ENCODE data around the gene RAPGEF4. TPM values are rescaled to one million over a fixed set of nuclear protein-coding genes. Genes with fewer than 3 reads are reported as not detected.
A peak's percentile ranks its signal among the peaks of the same experiment; 100 is the strongest.

The RAPGEF4 gene
- total and polyA plus RNA-seq, 2 of the 13 experiments (the other 11 are each of a cell fraction or from before 2014, with no cell fraction given), result 0.78 to 0.91 TPM

DNA sequence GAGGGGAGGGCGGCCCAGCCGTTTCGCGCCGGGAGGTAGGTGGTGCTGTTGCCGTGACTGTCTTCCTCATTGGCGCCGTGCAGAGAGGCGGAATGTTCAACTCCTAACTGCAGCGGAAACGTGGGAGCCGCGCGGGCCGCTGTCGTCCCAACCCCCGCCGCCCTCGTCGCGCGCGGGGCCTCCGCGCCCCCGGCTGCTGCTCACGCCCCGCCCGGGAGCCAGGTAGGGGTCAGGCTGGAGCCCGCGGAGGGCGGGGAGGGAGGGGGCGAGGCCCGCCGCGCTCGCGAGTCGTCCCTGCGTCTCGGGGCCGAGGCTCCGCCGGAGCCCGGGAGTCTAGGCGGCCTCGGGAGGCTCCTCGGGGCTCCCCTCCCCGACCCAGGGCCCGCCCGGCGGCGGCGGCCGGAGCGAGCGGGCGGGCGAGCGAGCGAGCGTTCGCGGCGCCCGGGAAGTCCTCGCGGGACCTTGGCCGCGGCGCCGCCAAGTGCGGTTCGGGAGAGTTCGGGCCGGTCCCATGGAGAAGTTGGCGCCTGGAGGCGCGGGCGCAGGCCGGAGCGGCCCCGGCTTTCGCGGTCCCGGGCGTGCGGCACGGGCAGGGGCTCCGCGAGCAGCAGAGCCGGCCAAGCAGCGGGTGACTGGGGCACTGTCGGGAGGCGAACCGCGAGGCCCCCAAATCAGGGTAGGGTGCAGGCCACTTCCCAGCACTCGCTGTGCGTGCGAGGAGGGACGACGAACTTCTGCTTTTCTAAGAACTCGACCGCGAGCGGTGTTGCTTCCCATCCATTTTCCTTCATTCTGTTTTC is 340.3 kb downstream of the RAPGEF4 start, which contains the start of gene MAP3K20 (continued):
- TF ChIP-seq, protein P1, sequence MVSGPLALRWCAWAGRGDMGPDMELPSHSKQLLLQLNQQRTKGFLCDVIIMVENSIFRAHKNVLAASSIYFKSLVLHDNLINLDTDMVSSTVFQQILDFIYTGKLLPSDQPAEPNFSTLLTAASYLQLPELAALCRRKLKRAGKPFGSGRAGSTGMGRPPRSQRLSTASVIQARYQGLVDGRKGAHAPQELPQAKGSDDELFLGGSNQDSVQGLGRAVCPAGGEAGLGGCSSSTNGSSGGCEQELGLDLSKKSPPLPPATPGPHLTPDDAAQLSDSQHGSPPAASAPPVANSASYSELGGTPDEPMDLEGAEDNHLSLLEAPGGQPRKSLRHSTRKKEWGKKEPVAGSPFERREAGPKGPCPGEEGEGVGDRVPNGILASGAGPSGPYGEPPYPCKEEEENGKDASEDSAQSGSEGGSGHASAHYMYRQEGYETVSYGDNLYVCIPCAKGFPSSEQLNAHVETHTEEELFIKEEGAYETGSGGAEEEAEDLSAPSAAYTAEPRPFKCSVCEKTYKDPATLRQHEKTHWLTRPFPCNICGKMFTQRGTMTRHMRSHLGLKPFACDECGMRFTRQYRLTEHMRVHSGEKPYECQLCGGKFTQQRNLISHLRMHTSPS (CRISPR knock-in tag; IDR thresholded peaks at IDR 0.05; ENCODE audit: low read depth), result no peak
- TF ChIP-seq ZMYM2 (CRISPR knock-in tag; IDR thresholded peaks at IDR 0.05), result no peak
- TF ChIP-seq ZNF10 (CRISPR knock-in tag; IDR thresholded peaks at IDR 0.05; ENCODE audit: borderline replicate concordance, low read depth), result no peak
- TF ChIP-seq ELF1 (CRISPR knock-in tag; IDR thresholded peaks at IDR 0.05), result no peak
- TF ChIP-seq, protein P2, sequence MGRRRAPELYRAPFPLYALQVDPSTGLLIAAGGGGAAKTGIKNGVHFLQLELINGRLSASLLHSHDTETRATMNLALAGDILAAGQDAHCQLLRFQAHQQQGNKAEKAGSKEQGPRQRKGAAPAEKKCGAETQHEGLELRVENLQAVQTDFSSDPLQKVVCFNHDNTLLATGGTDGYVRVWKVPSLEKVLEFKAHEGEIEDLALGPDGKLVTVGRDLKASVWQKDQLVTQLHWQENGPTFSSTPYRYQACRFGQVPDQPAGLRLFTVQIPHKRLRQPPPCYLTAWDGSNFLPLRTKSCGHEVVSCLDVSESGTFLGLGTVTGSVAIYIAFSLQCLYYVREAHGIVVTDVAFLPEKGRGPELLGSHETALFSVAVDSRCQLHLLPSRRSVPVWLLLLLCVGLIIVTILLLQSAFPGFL (CRISPR knock-in tag; IDR thresholded peaks at IDR 0.05), result no peak
- no peak for TF ChIP-seq POLR2AphosphoS2 (IDR thresholded peaks at IDR 0.05; ENCODE audit: low read depth, low read length)
- no peak for TF ChIP-seq ZBTB1 (CRISPR knock-in tag; IDR thresholded peaks at IDR 0.05; ENCODE audit: borderline replicate concordance)
- no peak for TF ChIP-seq SRSF4 (IDR thresholded peaks at IDR 0.05; ENCODE audit: low read depth, low read length, poor library complexity, severe bottlenecking)
- TF ChIP-seq, protein P3, sequence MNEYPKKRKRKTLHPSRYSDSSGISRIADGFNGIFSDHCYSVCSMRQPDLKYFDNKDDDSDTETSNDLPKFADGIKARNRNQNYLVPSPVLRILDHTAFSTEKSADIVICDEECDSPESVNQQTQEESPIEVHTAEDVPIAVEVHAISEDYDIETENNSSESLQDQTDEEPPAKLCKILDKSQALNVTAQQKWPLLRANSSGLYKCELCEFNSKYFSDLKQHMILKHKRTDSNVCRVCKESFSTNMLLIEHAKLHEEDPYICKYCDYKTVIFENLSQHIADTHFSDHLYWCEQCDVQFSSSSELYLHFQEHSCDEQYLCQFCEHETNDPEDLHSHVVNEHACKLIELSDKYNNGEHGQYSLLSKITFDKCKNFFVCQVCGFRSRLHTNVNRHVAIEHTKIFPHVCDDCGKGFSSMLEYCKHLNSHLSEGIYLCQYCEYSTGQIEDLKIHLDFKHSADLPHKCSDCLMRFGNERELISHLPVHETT (CRISPR knock-in tag; conservative IDR thresholded peaks at IDR 0.05), result peak; percentile 17; the same call in 1 of the 2 replicates
- no peak for TF ChIP-seq MIXL1 (CRISPR knock-in tag; IDR thresholded peaks at IDR 0.05)
- no peak for TF ChIP-seq ZNF883 (CRISPR knock-in tag; IDR thresholded peaks at IDR 0.05; ENCODE audit: not compliant biosample characterization)
- no peak for TF ChIP-seq EP300 (IDR thresholded peaks at IDR 0.05; ENCODE audit: low read depth in 2 of 2, low read length in 2 of 2)
- no peak for TF ChIP-seq EP300 (CRISPR knock-in tag; IDR thresholded peaks at IDR 0.05; ENCODE audit: borderline replicate concordance)
- TF ChIP-seq ZSCAN31 (CRISPR knock-in tag; IDR thresholded peaks at IDR 0.05; ENCODE audit: low read depth), result no peak; the same call in 1 of the 2 replicates
- TF ChIP-seq ZNF326 (CRISPR knock-in tag; IDR thresholded peaks at IDR 0.05; ENCODE audit: borderline replicate concordance), result no peak
- no peak for TF ChIP-seq KDM2A (CRISPR knock-in tag; IDR thresholded peaks at IDR 0.05; ENCODE audit: borderline replicate concordance, low read depth)
- TF ChIP-seq HNRNPH1 (optimal IDR thresholded peaks at IDR 0.05; ENCODE audit: low read depth, low read length), result no peak
- 0 out of 2 replicates have a peak, but pooled peaks have one; percentile 45 for TF ChIP-seq CENPT (CRISPR knock-in tag; IDR thresholded peaks at IDR 0.05; ENCODE audit: low read depth)
- TF ChIP-seq PTBP1 (IDR thresholded peaks at IDR 0.05; ENCODE audit: low read depth, low read length, poor library complexity, severe bottlenecking), result no peak
- TF ChIP-seq, protein P4, sequence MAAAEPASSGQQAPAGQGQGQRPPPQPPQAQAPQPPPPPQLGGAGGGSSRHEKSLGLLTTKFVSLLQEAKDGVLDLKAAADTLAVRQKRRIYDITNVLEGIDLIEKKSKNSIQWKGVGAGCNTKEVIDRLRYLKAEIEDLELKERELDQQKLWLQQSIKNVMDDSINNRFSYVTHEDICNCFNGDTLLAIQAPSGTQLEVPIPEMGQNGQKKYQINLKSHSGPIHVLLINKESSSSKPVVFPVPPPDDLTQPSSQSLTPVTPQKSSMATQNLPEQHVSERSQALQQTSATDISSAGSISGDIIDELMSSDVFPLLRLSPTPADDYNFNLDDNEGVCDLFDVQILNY (CRISPR knock-in tag; conservative IDR thresholded peaks at IDR 0.05), result peak; percentile 84

All from HepG2 (cell line).